Suprapubic skin (tissue), 4 donors: ENCODE data around the gene DISP3. TPM values are rescaled to one million over a fixed set of nuclear protein-coding genes. Genes with fewer than 3 reads are reported as not detected.

Experiments
- DNase-seq, 2 donors: peaks; one replicate each; pipeline ENCODE4 v3.0.0-alpha.2; 2019; ENCODE audit warnings: low spot score in 2 of 2
- H3K27ac ChIP-seq: fragments of 200-600 bp; sonication (generic); one replicate; pipeline ENCODE4 v1.5.1; 2019
- H3K27me3 ChIP-seq: fragments of 200-600 bp; sonication (generic); one replicate; pipeline ENCODE4 v1.5.1; 2019
- H3K36me3 ChIP-seq: fragments of 200-600 bp; sonication (generic); one replicate; pipeline ENCODE4 v1.5.1; 2019
- H3K4me1 ChIP-seq: fragments of 200-600 bp; sonication (generic); one replicate; pipeline ENCODE4 v1.5.1; 2019
- H3K4me3 ChIP-seq: fragments of 200-600 bp; sonication (generic); one replicate; pipeline ENCODE4 v1.5.1; 2019; ENCODE audit warnings: mild to moderate bottlenecking
- H3K9me3 ChIP-seq: fragments of 200-600 bp; sonication (generic); one replicate; pipeline ENCODE4 v1.5.1; 2019
- CTCF ChIP-seq, 2 donors: fragments of 200-600 bp in 1 of 2; fragments of 450-650 bp in 1 of 2; sonication (generic) in 1 of 2; IDR thresholded peaks; one replicate each; pipeline ENCODE4 v1.5.1; 2016 to 2019; ENCODE audit warnings: antibody characterized with exemption in 2 of 2, mild to moderate bottlenecking in 1 of 2, moderate library complexity in 1 of 2
- EP300 ChIP-seq: sonication (generic); formaldehyde crosslinking; IDR thresholded peaks from one replicate; pipeline ENCODE4 v1.6.1; 2017; ENCODE audit warnings: antibody characterized with exemption
- POLR2A ChIP-seq, 2 donors: fragments of 450-650 bp; IDR thresholded peaks; one replicate each; pipeline ENCODE4 v1.6.1; 2017; ENCODE audit warnings: antibody characterized with exemption in 2 of 2, mild to moderate bottlenecking in 2 of 2, moderate library complexity in 2 of 2
- POLR2AphosphoS5 ChIP-seq, 3 donors: sonication (generic); formaldehyde crosslinking; IDR thresholded peaks; one replicate each; pipeline ENCODE4 v1.6.1; 2017; ENCODE audit warnings: antibody characterized with exemption in 3 of 3
- WGBS: methylation state at CpG from one replicate; pipeline ENCODE4 v1.1.5; 2018; 5-methylcytosine and 5-hydroxymethylcytosine counted together
- total RNA-seq, 4 donors: library from RNA; depleted of rRNA; stranded (reverse); fragments of >200 nt; gene quantifications; one replicate each; pipeline ENCODE4 v1.1.0, GENCODE V29; 2016

DISP3 gene
- total RNA-seq, 4 donors from 2014 or later = not detected

GRCh38 chr1:11502516-11502915 is 23.6 kb downstream of the DISP3 start:
- TF ChIP-seq POLR2A (IDR thresholded peaks at IDR 0.05) (no peak), EP300 (no peak), POLR2AphosphoS5 (IDR thresholded peaks at IDR 0.05) (no peak), CTCF (IDR thresholded peaks at IDR 0.05) (no peak)
- Histone ChIP-seq H3K27me3 (peaks cover 54% of the 10 kb centered on the region), H3K4me1 (no peaks in the 10 kb centered on the region), H3K36me3 (no peaks in the 10 kb centered on the region), H3K9me3 (peaks cover 9% of the 10 kb centered on the region), H3K4me3 (no peak overlapping the region), H3K27ac (no peak overlapping the region)
- WGBS = 89% methylated on average over 5 of the region's 5 CpGs
- DNase-seq = peak in 1 of 2 donors; percentile 32

- Histone ChIP-seq H3K27ac (no peak overlapping the region), H3K36me3 (no peaks in the 10 kb centered on the region), H3K4me1 (no peaks in the 10 kb centered on the region), H3K4me3 (no peak overlapping the region), H3K9me3 (peaks cover 9% of the 10 kb centered on the region), H3K27me3 (peaks cover 37% of the 10 kb centered on the region)
- no peak for DNase-seq
- WGBS = 87% methylated on average over 3 of the region's 3 CpGs
- no peak for TF ChIP-seq POLR2A (IDR thresholded peaks at IDR 0.05)
- no peak for TF ChIP-seq CTCF (IDR thresholded peaks at IDR 0.05)
- no peak for TF ChIP-seq EP300
- TF ChIP-seq POLR2AphosphoS5 (IDR thresholded peaks at IDR 0.05) = no peak
Observed at GRCh38 chr1:11504599-11504998, 25.6 kb downstream of the DISP3 start.

- H3K36me3 ChIP-seq = no peaks in the 10 kb centered on the region
- 89% methylated on average over 2 of the region's 2 CpGs for WGBS
- peaks cover 9% of the 10 kb centered on the region for H3K9me3 ChIP-seq
- no peak for DNase-seq
- H3K4me1 ChIP-seq = no peaks in the 10 kb centered on the region
- no peak overlapping the region for H3K27ac ChIP-seq
- TF ChIP-seq CTCF (IDR thresholded peaks at IDR 0.05) (no peak), POLR2A (IDR thresholded peaks at IDR 0.05) (no peak), POLR2AphosphoS5 (IDR thresholded peaks at IDR 0.05) (no peak), EP300 (no peak)
- H3K27me3 ChIP-seq = peaks cover 27% of the 10 kb centered on the region
- H3K4me3 ChIP-seq = no peak overlapping the region
Observed at GRCh38 chr1:11505591-11506538, 26.9 kb downstream of the DISP3 start.

DNA sequence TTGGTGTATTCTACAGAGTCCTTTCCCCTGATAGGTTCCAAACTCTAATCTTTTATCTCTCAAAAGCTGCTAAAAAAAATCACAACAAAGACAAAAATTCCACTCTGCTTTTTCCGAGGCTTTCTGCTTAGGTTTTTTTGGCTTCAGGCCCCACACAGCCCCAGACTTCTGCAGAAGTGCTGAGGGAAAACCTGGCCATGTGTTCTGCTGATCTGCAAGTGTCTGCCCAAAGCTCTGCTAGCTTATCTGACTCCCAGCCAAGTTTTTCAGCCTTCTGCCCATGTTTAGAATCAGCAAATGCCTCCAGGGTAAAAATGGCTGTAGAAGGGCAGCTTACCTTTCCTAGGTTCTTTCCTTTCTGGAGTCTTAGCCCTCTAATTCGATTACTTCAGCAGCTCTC is 28.4 kb downstream of the DISP3 start:
- TF ChIP-seq POLR2AphosphoS5 (IDR thresholded peaks at IDR 0.05) = no peak
- TF ChIP-seq EP300 = no peak
- no peak for TF ChIP-seq POLR2A (IDR thresholded peaks at IDR 0.05)
- no peak for TF ChIP-seq CTCF (IDR thresholded peaks at IDR 0.05)
- Histone ChIP-seq H3K36me3 (no peaks in the 10 kb centered on the region), H3K4me3 (no peak overlapping the region), H3K27ac (no peak overlapping the region), H3K27me3 (peaks cover 13% of the 10 kb centered on the region), H3K9me3 (peaks cover 9% of the 10 kb centered on the region), H3K4me1 (no peaks in the 10 kb centered on the region)
- peak in 1 of 2 donors; percentile 9 for DNase-seq
- 79% methylated on average over 2 of the region's 2 CpGs for WGBS

DNA sequence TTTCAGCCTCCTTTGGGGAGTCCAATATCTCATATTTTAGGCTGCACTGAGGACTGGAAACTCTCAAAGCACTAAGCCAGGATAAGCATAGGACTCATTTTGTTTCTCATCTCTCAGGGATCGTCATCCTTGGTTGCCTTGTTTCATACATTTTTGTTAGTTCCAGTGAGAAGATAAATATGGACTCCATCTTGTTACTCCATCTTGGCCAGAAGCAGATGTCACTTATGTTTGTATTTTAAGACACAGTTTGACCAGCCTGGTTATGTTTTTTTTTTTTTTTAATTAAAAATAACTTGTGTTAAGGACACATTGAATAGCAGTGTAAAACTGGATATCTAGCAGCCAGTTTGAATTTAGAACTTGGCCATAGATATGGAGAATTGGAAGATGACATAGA is 34.7 kb downstream of the DISP3 start:
- H3K4me1 ChIP-seq = no peaks in the 10 kb centered on the region
- H3K4me3 ChIP-seq = no peak overlapping the region
- H3K27ac ChIP-seq = no peak overlapping the region
- WGBS = 77% methylated on average over 1 of the region's 1 CpG
- no peaks in the 10 kb centered on the region for H3K9me3 ChIP-seq
- H3K36me3 ChIP-seq = no peaks in the 10 kb centered on the region
- DNase-seq = no peak
- TF ChIP-seq CTCF (IDR thresholded peaks at IDR 0.05) (no peak), POLR2AphosphoS5 (IDR thresholded peaks at IDR 0.05) (no peak), EP300 (no peak), POLR2A (IDR thresholded peaks at IDR 0.05) (no peak)
- H3K27me3 ChIP-seq = peaks cover 8% of the 10 kb centered on the region
